BJ (cell line): ENCODE measurements around the gene C11orf86. TPM values are rescaled to one million over a fixed set of nuclear protein-coding genes. Genes with fewer than 3 reads are reported as not detected.
"Not testable (repeated sequence)": the region's sequence is repeated elsewhere in the genome, so short reads cannot be mapped to it uniquely, and the experiment has no call there.

Experiments
- CTCF ChIA-PET: fragments of 350-600 bp; formaldehyde crosslinking; extraction: SDS; loops from one replicate; lab custom pipeline; 2021; ENCODE audit warnings: antibody characterized with exemption, inconsistent platforms; lab: Yijun Ruan, JAX
- POLR2A ChIA-PET: fragments of 300-600 bp; sonication (Branson Sonifier 250); formaldehyde crosslinking; extraction: SDS; loops from one replicate; lab custom pipeline; 2021; ENCODE audit warnings: antibody characterized with exemption; lab: Charles Lee
- DNase-seq: peaks from one replicate; pipeline ENCODE4 v3.0.0-alpha.2; 2011; ENCODE audit warnings: low read depth
- H3K27me3 ChIP-seq: 2 replicates; pipeline ENCODE4 v1.6.0; 2011; ENCODE audit warnings: low read length; ENCODE audit not compliant: control insufficient read depth, insufficient read depth
- H3K36me3 ChIP-seq: 2 replicates; pipeline ENCODE4 v1.5.1; 2011; ENCODE audit warnings: low read length; ENCODE audit not compliant: control insufficient read depth, insufficient read depth
- H3K4me3 ChIP-seq: 2 replicates; pipeline ENCODE4 v1.5.1; 2011; ENCODE audit warnings: low read depth, mild to moderate bottlenecking, control low read depth, low read length
- polyA plus RNA-seq: library from polyadenylated mRNA; depleted of rRNA; stranded (reverse); fragments of >200 nt; gene quantifications from 2 replicates; pipeline ENCODE4 v1.2.3, GENCODE V29; 2011
- TF ChIP-seq, protein P1 (sequence below): IDR thresholded peaks from 2 replicates; pipeline ENCODE4 v1.5.1; 2011; ENCODE audit warnings: low read depth, mild to moderate bottlenecking, control low read depth, inconsistent platforms, low read length, moderate library complexity; ENCODE audit not compliant: insufficient read depth

The C11orf86 gene
- polyA plus RNA-seq, 1 experiment = 0.15 TPM

GRCh38 chr11:67002921-67003411, 27.9 kb downstream of the C11orf86 start:
- Histone ChIP-seq H3K27me3 (no peaks in the 10 kb centered on the region), H3K4me3 (no peak overlapping the region), H3K36me3 (no peaks in the 10 kb centered on the region)
- ChIA-PET POLR2A (no interaction called here), CTCF (interaction anchor here (0.5 to 0.6 kb wide), 3 partner anchors 51 to 1767 kb away, joined by 3 to 5 read pairs (median 3); no protein-coding TSS in a partner anchor)
- no peak for DNase-seq
- TF ChIP-seq, protein P1, sequence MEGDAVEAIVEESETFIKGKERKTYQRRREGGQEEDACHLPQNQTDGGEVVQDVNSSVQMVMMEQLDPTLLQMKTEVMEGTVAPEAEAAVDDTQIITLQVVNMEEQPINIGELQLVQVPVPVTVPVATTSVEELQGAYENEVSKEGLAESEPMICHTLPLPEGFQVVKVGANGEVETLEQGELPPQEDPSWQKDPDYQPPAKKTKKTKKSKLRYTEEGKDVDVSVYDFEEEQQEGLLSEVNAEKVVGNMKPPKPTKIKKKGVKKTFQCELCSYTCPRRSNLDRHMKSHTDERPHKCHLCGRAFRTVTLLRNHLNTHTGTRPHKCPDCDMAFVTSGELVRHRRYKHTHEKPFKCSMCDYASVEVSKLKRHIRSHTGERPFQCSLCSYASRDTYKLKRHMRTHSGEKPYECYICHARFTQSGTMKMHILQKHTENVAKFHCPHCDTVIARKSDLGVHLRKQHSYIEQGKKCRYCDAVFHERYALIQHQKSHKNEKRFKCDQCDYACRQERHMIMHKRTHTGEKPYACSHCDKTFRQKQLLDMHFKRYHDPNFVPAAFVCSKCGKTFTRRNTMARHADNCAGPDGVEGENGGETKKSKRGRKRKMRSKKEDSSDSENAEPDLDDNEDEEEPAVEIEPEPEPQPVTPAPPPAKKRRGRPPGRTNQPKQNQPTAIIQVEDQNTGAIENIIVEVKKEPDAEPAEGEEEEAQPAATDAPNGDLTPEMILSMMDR = no peak

DNA sequence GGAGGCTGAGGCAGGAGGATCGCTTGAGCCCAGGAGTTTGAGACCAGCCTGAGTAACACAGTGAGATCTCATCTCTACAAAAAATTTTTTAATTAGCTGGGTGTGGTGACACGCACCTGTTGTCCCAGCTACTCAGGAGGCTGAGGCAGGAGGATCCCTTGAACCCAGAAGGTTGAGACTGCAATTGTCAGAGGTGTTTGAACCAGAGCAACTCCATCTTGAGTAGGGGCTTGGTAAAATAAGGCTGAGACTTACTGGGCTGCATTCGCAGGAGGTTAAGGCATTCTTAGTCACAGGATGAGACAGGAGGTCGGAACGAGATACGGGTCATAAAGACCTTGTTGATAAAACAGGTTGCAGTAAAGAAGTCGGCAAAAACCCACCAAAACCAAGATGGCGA, 30.1 kb downstream of the C11orf86 start:
- H3K27me3 ChIP-seq, DNase-seq, CTCF ChIA-PET, H3K36me3 ChIP-seq, H3K4me3 ChIP-seq: not testable (repeated sequence)
- POLR2A ChIA-PET = interaction anchor here (0.7 kb wide), 1 partner anchor 17 kb away, joined by 7 read pairs; no protein-coding TSS in a partner anchor

- H3K36me3 ChIP-seq = no peaks in the 10 kb centered on the region
- POLR2A ChIA-PET = interaction anchor here (0.7 kb wide), 1 partner anchor 16 kb away, joined by 7 read pairs; no protein-coding TSS in a partner anchor
Measured at GRCh38 chr11:67006029-67006884, 31.2 kb downstream of the C11orf86 start.

GRCh38 chr11:67007126-67007525, 32.0 kb downstream of the C11orf86 start:
- H3K4me3 ChIP-seq = no peak overlapping the region
- no peaks in the 10 kb centered on the region for H3K36me3 ChIP-seq
- TF ChIP-seq, protein P1 = no peak
- POLR2A ChIA-PET = no interaction called here
- no peak for DNase-seq
- CTCF ChIA-PET = interaction anchor here (0.6 to 1.6 kb wide), 2 partner anchors 14 to 104 kb away, joined by 3 to 9 read pairs; no protein-coding TSS in a partner anchor
- no peaks in the 10 kb centered on the region for H3K27me3 ChIP-seq

More at GRCh38 chr11:67006029-67006884, 31.2 kb downstream of the C11orf86 start:
- CTCF ChIA-PET = interaction anchor here (1.1 to 1.6 kb wide), 2 partner anchors 9 to 15 kb away, joined by 3 to 9 read pairs; no protein-coding TSS in a partner anchor
- H3K27me3 ChIP-seq = no peaks in the 10 kb centered on the region
- TF ChIP-seq, protein P1 = no peak
- no peak for DNase-seq
- no peak overlapping the region for H3K4me3 ChIP-seq

- CTCF ChIA-PET = interaction anchor here (1.3 kb wide), 1 partner anchor 11 kb away, joined by 6 read pairs; no protein-coding TSS in a partner anchor
- H3K4me3 ChIP-seq = no peak overlapping the region
- POLR2A ChIA-PET = no interaction called here
- no peak for DNase-seq
- TF ChIP-seq, protein P1 = no peak
- H3K27me3 ChIP-seq = no peaks in the 10 kb centered on the region; the same call in 1 of the 2 replicates
- H3K36me3 ChIP-seq = no peaks in the 10 kb centered on the region
Measured at GRCh38 chr11:67010296-67010905, 35.3 kb downstream of the C11orf86 start.
